ENCODE data around the gene ANKRD36. TPM values are rescaled to one million over a fixed set of nuclear protein-coding genes. Genes with fewer than 3 reads are reported as not detected.
"Not testable (repeated sequence)": the region's sequence is repeated elsewhere in the genome, so short reads cannot be mapped to it uniquely, and the experiment has no call there.

ANKRD36 gene
- total and polyA plus RNA-seq, 2 experiments from 2014 or later, result 10.7 to 21.8 TPM

- TF ChIP-seq ZNF331 (CRISPR knock-in tag; IDR thresholded peaks at IDR 0.05; ENCODE audit: low read depth) (no peak), CREB1 (CRISPR knock-in tag; IDR thresholded peaks at IDR 0.05; ENCODE audit: low read depth) (no peak), STAT1 (IDR thresholded peaks at IDR 0.05; ENCODE audit: unreplicated experiment) (no peak), ZNF114 (CRISPR knock-in tag; IDR thresholded peaks at IDR 0.05) (no peak), REST (IDR thresholded peaks at IDR 0.05; ENCODE audit: unreplicated experiment) (no peak), NANOG (IDR thresholded peaks at IDR 0.05; ENCODE audit: borderline replicate concordance) (no peak), JUNB (IDR thresholded peaks at IDR 0.05; ENCODE audit: unreplicated experiment) (no peak), ETS1 (IDR thresholded peaks at IDR 0.05) (no peak), POLR2AphosphoS5 (IDR thresholded peaks at IDR 0.05; ENCODE audit: low read depth) (no peak), EZH2phosphoT487 (IDR thresholded peaks at IDR 0.05; ENCODE audit: unreplicated experiment) (no peak), EZH2 (IDR thresholded peaks at IDR 0.05; ENCODE audit: low read depth, unreplicated experiment) (no peak), CTCF (conservative IDR thresholded peaks at IDR 0.05; ENCODE audit: low read depth in 2 of 2) (no peak)
Measured at GRCh38 chr2:97210325-97210724, 97.4 kb downstream of the ANKRD36 start.

GRCh38 chr2:97215025-97215424, 102.1 kb downstream of the ANKRD36 start:
- not testable (repeated sequence) for H3K9me3 Mint-ChIP-seq; H3F3A ChIP-seq (replicated peaks; ENCODE audit: low read depth); H3K4me2 ChIP-seq; H3K27ac Mint-ChIP-seq; H3K4me3 ChIP-seq; H3K4me1 Mint-ChIP-seq; ATAC-seq; DNase-seq (ENCODE audit: low spot score); H3K4me3 Mint-ChIP-seq; H4K20me1 ChIP-seq (replicated peaks; ENCODE audit: insufficient read depth); H3K27ac ChIP-seq (ENCODE audit: low read depth); H3K9me2 ChIP-seq (ENCODE audit: insufficient read depth); H3K79me2 ChIP-seq (replicated peaks; ENCODE audit: insufficient read depth); H3K27me3 ChIP-seq (ENCODE audit: insufficient read depth); H3K36me3 Mint-ChIP-seq (ENCODE audit: low read depth); H3K27me3 Mint-ChIP-seq (ENCODE audit: insufficient read depth, low read depth, poor library complexity); H3K36me3 ChIP-seq (ENCODE audit: insufficient read depth); H3K4me1 ChIP-seq (ENCODE audit: insufficient read depth); H2AFZ ChIP-seq

More at GRCh38 chr2:97210325-97210724, 97.4 kb downstream of the ANKRD36 start:
- no peak overlapping the region for H2AFZ ChIP-seq
- no peaks in the 10 kb centered on the region for H3K36me3 ChIP-seq (ENCODE audit: insufficient read depth)
- no peaks in the 10 kb centered on the region for H3K4me1 Mint-ChIP-seq
- DNase-seq (ENCODE audit: low spot score) (no peak), ATAC-seq (no peak)
- no peaks in the 10 kb centered on the region for H3K9me3 Mint-ChIP-seq
- no peak overlapping the region for H3K27ac Mint-ChIP-seq
- H3K4me2 ChIP-seq, result no peak overlapping the region
- H3F3A ChIP-seq (replicated peaks; ENCODE audit: low read depth), result no peaks in the 10 kb centered on the region
- H3K27me3 Mint-ChIP-seq (ENCODE audit: insufficient read depth, low read depth, poor library complexity), result no peaks in the 10 kb centered on the region
- no peaks in the 10 kb centered on the region for H3K79me2 ChIP-seq (replicated peaks; ENCODE audit: insufficient read depth)
- H3K4me3 ChIP-seq, result no peak overlapping the region
- H3K9me2 ChIP-seq (ENCODE audit: insufficient read depth), result no peaks in the 10 kb centered on the region
- H3K4me1 ChIP-seq (ENCODE audit: insufficient read depth), result no peaks in the 10 kb centered on the region
- no peaks in the 10 kb centered on the region for H3K27me3 ChIP-seq (ENCODE audit: insufficient read depth)
- H3K4me3 Mint-ChIP-seq, result no peak overlapping the region
- H3K27ac ChIP-seq (ENCODE audit: low read depth), result no peak overlapping the region
- peaks cover 4% of the 10 kb centered on the region; the same call in 1 of the 3 replicates for H3K36me3 Mint-ChIP-seq (ENCODE audit: low read depth)
- H4K20me1 ChIP-seq (replicated peaks; ENCODE audit: insufficient read depth), result no peaks in the 10 kb centered on the region

GRCh38 chr2:97230848-97231585, 118.1 kb downstream of the ANKRD36 start:
- H3K27me3 Mint-ChIP-seq (ENCODE audit: insufficient read depth, low read depth, poor library complexity); H3K27ac Mint-ChIP-seq; H3K4me3 ChIP-seq; DNase-seq (ENCODE audit: low spot score); H3K4me2 ChIP-seq; H3K9me2 ChIP-seq (ENCODE audit: insufficient read depth); ATAC-seq; H3K36me3 ChIP-seq (ENCODE audit: insufficient read depth); H3K4me1 ChIP-seq (ENCODE audit: insufficient read depth); H4K20me1 ChIP-seq (replicated peaks; ENCODE audit: insufficient read depth); H3K79me2 ChIP-seq (replicated peaks; ENCODE audit: insufficient read depth); H3K27ac ChIP-seq (ENCODE audit: low read depth); H3F3A ChIP-seq (replicated peaks; ENCODE audit: low read depth); H2AFZ ChIP-seq; H3K4me3 Mint-ChIP-seq; H3K4me1 Mint-ChIP-seq; H3K27me3 ChIP-seq (ENCODE audit: insufficient read depth): not testable (repeated sequence)
- Mint-ChIP-seq H3K36me3 (ENCODE audit: low read depth) (peaks cover 30% of the 10 kb centered on the region; the same call in 2 of the 3 replicates), H3K9me3 (peaks cover 15% of the 10 kb centered on the region; the same call in 2 of the 3 replicates)
